WTC11 (cell line): Measurements from ENCODE around the gene PDIA3. TPM values are rescaled to one million over a fixed set of nuclear protein-coding genes. Genes with fewer than 3 reads are reported as not detected.

ENCODE experiments used
- ATAC-seq: fragments of 200-7000 bp; cut with Tn5 transposase; 2 replicates; pipeline ENCODE4 v1.10.0; 2021; ENCODE audit warnings: mild to moderate bottlenecking, moderate library complexity
- CTCF ChIA-PET: fragments of 300-600 bp; sonication (Branson Sonifier 250); formaldehyde crosslinking; loops from one replicate; lab custom pipeline; 2021; ENCODE audit warnings: antibody characterized with exemption; lab: Charles Lee
- POLR2A ChIA-PET: fragments of 350-600 bp; sonication (Branson Sonifier 250); formaldehyde crosslinking; loops from one replicate; lab custom pipeline; 2021; ENCODE audit warnings: antibody characterized with exemption; lab: Charles Lee
- DNase-seq: peaks from one replicate; pipeline ENCODE4 v3.0.0; 2021; ENCODE audit warnings: low spot score
- H3K27ac Mint-ChIP-seq: 2 replicates; pipeline ENCODE4 v1.8.0; 2021; ENCODE audit warnings: mixed read lengths
- H3K27me3 Mint-ChIP-seq: 2 replicates; pipeline ENCODE4 v1.8.0; 2021; ENCODE audit warnings: low read depth, mild to moderate bottlenecking, moderate library complexity, mixed read lengths
- H3K36me3 Mint-ChIP-seq: 2 replicates; pipeline ENCODE4 v1.8.0; 2021; ENCODE audit warnings: mixed read lengths
- H3K4me1 Mint-ChIP-seq: 2 replicates; pipeline ENCODE4 v1.8.0; 2022; ENCODE audit warnings: mixed read lengths
- H3K4me3 Mint-ChIP-seq: 2 replicates; pipeline ENCODE4 v1.8.0; 2021; ENCODE audit warnings: mild to moderate bottlenecking, moderate library complexity, mixed read lengths
- H3K9me3 Mint-ChIP-seq: 2 replicates; pipeline ENCODE4 v1.8.0; 2021; ENCODE audit warnings: mixed read lengths
- AFF4 ChIP-seq: sonication (generic); formaldehyde crosslinking; IDR thresholded peaks from 2 replicates; pipeline ENCODE4 v1.8.1; 2023; ENCODE audit warnings: mild to moderate bottlenecking, missing genetic modification reagents, borderline replicate concordance
- ELF4 ChIP-seq: sonication (generic); formaldehyde crosslinking; IDR thresholded peaks from 2 replicates; pipeline ENCODE4 v1.8.1; 2022; ENCODE audit warnings: low read depth, mild to moderate bottlenecking, moderate library complexity, missing genetic modification reagents
- FOXK1 ChIP-seq: sonication (generic); formaldehyde crosslinking; IDR thresholded peaks from 2 replicates; pipeline ENCODE4 v1.8.0; 2022; ENCODE audit warnings: mild to moderate bottlenecking, moderate library complexity, missing genetic modification reagents
- FOXP4 ChIP-seq: sonication (generic); formaldehyde crosslinking; IDR thresholded peaks from 2 replicates; pipeline ENCODE4 v1.8.0; 2022; ENCODE audit warnings: mild to moderate bottlenecking, missing genetic modification reagents
- GABPB1 ChIP-seq: sonication (generic); formaldehyde crosslinking; IDR thresholded peaks from 2 replicates; pipeline ENCODE4 v1.8.1; 2023; ENCODE audit warnings: mild to moderate bottlenecking, missing genetic modification reagents
- MXD4 ChIP-seq: fragments of 250-450 bp; sonication (Bioruptor Pico); IDR thresholded peaks from 2 replicates; pipeline ENCODE4 v1.8.0; 2021; ENCODE audit warnings: mild to moderate bottlenecking, moderate library complexity, borderline replicate concordance
- NFATC4 ChIP-seq: fragments of 250-450 bp; sonication (Bioruptor Pico); IDR thresholded peaks from 2 replicates; pipeline ENCODE4 v1.9.0; 2021; ENCODE audit warnings: mild to moderate bottlenecking
- NFYB ChIP-seq: sonication (generic); formaldehyde crosslinking; conservative IDR thresholded peaks from 2 replicates; pipeline ENCODE4 v1.8.0; 2022; ENCODE audit warnings: low read depth, missing genetic modification reagents
- TEAD1 ChIP-seq: sonication (generic); formaldehyde crosslinking; IDR thresholded peaks from 2 replicates; pipeline ENCODE4 v1.8.0; 2022; ENCODE audit warnings: mild to moderate bottlenecking, missing genetic modification reagents
- TP53 ChIP-seq: sonication (generic); formaldehyde crosslinking; IDR thresholded peaks from 2 replicates; pipeline ENCODE4 v1.8.1; 2023; ENCODE audit warnings: mild to moderate bottlenecking, missing genetic modification reagents
- ZNF232 ChIP-seq: sonication (generic); formaldehyde crosslinking; IDR thresholded peaks from 2 replicates; pipeline ENCODE4 v1.8.0; 2022; ENCODE audit warnings: mild to moderate bottlenecking, missing genetic modification reagents
- ZNF281 ChIP-seq: sonication (generic); formaldehyde crosslinking; IDR thresholded peaks from 2 replicates; pipeline ENCODE4 v1.8.0; 2023; ENCODE audit warnings: mild to moderate bottlenecking, missing genetic modification reagents
- ZNF416 ChIP-seq: fragments of 250-450 bp; sonication (Bioruptor Pico); IDR thresholded peaks from 2 replicates; pipeline ENCODE4 v1.9.0; 2021; ENCODE audit warnings: mild to moderate bottlenecking, inconsistent platforms
- ZNF512 ChIP-seq: sonication (generic); formaldehyde crosslinking; IDR thresholded peaks from 2 replicates; pipeline ENCODE4 v1.8.1; 2022; ENCODE audit warnings: missing genetic modification reagents, borderline replicate concordance
- ZNF671 ChIP-seq: fragments of 250-450 bp; sonication (Bioruptor Pico); IDR thresholded peaks from 2 replicates; pipeline ENCODE4 v1.8.0; 2021; ENCODE audit warnings: mild to moderate bottlenecking
- total RNA-seq: library from RNA; stranded (reverse); gene quantifications from 3 replicates; pipeline ENCODE4 v1.2.3, GENCODE V29; 2021
- TF ChIP-seq, protein P1 (sequence below): fragments of 250-450 bp; sonication (Bioruptor Pico); IDR thresholded peaks from 2 replicates; pipeline ENCODE4 v1.9.0; 2021; ENCODE audit warnings: mild to moderate bottlenecking
- TF ChIP-seq, protein P2 (sequence below): sonication (generic); formaldehyde crosslinking; IDR thresholded peaks from 2 replicates; pipeline ENCODE4 v1.8.1; 2023; ENCODE audit warnings: mild to moderate bottlenecking, moderate library complexity, missing genetic modification reagents
- TF ChIP-seq, protein P3 (sequence below): sonication (generic); formaldehyde crosslinking; IDR thresholded peaks from 2 replicates; pipeline ENCODE4 v1.8.1; 2023; ENCODE audit warnings: mild to moderate bottlenecking, missing genetic modification reagents
- TF ChIP-seq, protein P4 (sequence below): sonication (generic); formaldehyde crosslinking; IDR thresholded peaks from 2 replicates; pipeline ENCODE4 v1.8.0; 2022; ENCODE audit warnings: mild to moderate bottlenecking, missing genetic modification reagents

PDIA3 gene
- total RNA-seq, 1 experiment from 2014 or later, result 630 TPM

- TF ChIP-seq, protein P1, sequence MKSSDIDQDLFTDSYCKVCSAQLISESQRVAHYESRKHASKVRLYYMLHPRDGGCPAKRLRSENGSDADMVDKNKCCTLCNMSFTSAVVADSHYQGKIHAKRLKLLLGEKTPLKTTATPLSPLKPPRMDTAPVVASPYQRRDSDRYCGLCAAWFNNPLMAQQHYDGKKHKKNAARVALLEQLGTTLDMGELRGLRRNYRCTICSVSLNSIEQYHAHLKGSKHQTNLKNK (CRISPR knock-in tag), result no peak
- no peak for TF ChIP-seq FOXK1 (CRISPR knock-in tag)
- TF ChIP-seq NFATC4 (CRISPR knock-in tag), result no peak
- peak; percentile 0; the same call in 1 of the 2 replicates for TF ChIP-seq TEAD1
- no peak for TF ChIP-seq NFYB (CRISPR knock-in tag)
- TF ChIP-seq MXD4 (CRISPR knock-in tag), result no peak
- no peak for TF ChIP-seq ZNF281
- no peak for TF ChIP-seq AFF4
- TF ChIP-seq ELF4 (CRISPR knock-in tag), result no peak
- TF ChIP-seq GABPB1 (CRISPR knock-in tag), result no peak
Measured at GRCh38 chr15:43776101-43776717, 30.0 kb downstream of the PDIA3 start (continued).

- Mint-ChIP-seq H3K27me3 (no peaks in the 10 kb centered on the region; the same call in 1 of the 2 replicates), H3K4me1 (peaks cover 13% of the 10 kb centered on the region), H3K9me3 (peaks cover 5% of the 10 kb centered on the region; the same call in 1 of the 2 replicates), H3K4me3 (peak within 1 kb of the TSS; percentile 84), H3K36me3 (peaks cover 18% of the 10 kb centered on the region), H3K27ac (peak within 1 kb of the TSS; percentile 74; the same call in 1 of the 2 replicates)
- POLR2A ChIA-PET, result interaction anchor here (0.8 to 2.2 kb wide), 7 partner anchors 15 to 266 kb away, joined by 3 to 12 read pairs (median 6); partner anchors contain the start of genes HYPK, SERF2 and SERINC4
- peak; percentile 56 for ATAC-seq
- peak; percentile 68 for DNase-seq
- CTCF ChIA-PET, result interaction anchor here (0.6 to 3.9 kb wide), 18 partner anchors 9 to 838 kb away, joined by 3 to 75 read pairs (median 5); partner anchors contain the start of genes HYPK, MFAP1, SERF2 and SERINC4
- TF ChIP-seq ZNF232 (no peak), TP53 (CRISPR knock-in tag) (no peak), ZNF671 (no peak), ZNF512 (CRISPR knock-in tag) (no peak), GABPB1 (CRISPR knock-in tag) (no peak), FOXP4 (CRISPR knock-in tag) (no peak), ZNF416 (CRISPR knock-in tag) (0 out of 2 replicates have a peak, but pooled peaks have one; percentile 11)
- TF ChIP-seq, protein P2, sequence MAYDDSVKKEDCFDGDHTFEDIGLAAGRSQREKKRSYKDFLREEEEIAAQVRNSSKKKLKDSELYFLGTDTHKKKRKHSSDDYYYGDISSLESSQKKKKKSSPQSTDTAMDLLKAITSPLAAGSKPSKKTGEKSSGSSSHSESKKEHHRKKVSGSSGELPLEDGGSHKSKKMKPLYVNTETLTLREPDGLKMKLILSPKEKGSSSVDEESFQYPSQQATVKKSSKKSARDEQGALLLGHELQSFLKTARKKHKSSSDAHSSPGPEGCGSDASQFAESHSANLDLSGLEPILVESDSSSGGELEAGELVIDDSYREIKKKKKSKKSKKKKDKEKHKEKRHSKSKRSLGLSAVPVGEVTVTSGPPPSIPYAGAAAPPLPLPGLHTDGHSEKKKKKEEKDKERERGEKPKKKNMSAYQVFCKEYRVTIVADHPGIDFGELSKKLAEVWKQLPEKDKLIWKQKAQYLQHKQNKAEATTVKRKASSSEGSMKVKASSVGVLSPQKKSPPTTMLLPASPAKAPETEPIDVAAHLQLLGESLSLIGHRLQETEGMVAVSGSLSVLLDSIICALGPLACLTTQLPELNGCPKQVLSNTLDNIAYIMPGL (CRISPR knock-in tag), result 0 out of 2 replicates have a peak, but pooled peaks have one; percentile 43
- TF ChIP-seq, protein P3, sequence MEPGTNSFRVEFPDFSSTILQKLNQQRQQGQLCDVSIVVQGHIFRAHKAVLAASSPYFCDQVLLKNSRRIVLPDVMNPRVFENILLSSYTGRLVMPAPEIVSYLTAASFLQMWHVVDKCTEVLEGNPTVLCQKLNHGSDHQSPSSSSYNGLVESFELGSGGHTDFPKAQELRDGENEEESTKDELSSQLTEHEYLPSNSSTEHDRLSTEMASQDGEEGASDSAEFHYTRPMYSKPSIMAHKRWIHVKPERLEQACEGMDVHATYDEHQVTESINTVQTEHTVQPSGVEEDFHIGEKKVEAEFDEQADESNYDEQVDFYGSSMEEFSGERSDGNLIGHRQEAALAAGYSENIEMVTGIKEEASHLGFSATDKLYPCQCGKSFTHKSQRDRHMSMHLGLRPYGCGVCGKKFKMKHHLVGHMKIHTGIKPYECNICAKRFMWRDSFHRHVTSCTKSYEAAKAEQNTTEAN (CRISPR knock-in tag), result no peak
- TF ChIP-seq, protein P1 (CRISPR knock-in tag), result no peak
- TF ChIP-seq, protein P4, sequence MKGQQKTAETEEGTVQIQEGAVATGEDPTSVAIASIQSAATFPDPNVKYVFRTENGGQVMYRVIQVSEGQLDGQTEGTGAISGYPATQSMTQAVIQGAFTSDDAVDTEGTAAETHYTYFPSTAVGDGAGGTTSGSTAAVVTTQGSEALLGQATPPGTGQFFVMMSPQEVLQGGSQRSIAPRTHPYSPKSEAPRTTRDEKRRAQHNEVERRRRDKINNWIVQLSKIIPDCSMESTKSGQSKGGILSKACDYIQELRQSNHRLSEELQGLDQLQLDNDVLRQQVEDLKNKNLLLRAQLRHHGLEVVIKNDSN (CRISPR knock-in tag), result no peak
Measured at GRCh38 chr15:43776718-43777266, 30.6 kb downstream of the PDIA3 start, which contains the start of gene ELL3. TSS of gene ELL3 (minus strand) at chr15:43776966. CDS start at chr15:43776901, 65 bp downstream.
